ENCODE measurements around the gene IRX6. TPM values are rescaled to one million over a fixed set of nuclear protein-coding genes. Genes with fewer than 3 reads are reported as not detected.
A peak's percentile ranks its signal among the peaks of the same experiment; 100 is the strongest.

The IRX6 gene
- total RNA-seq (2021), result not detected in 2 replicates
- long read RNA-seq, partial matches to known transcripts, result 1 of 1 reads
- long read RNA-seq, other reads (novel, unspliced or antisense), result 0 of 1 reads

DNA sequence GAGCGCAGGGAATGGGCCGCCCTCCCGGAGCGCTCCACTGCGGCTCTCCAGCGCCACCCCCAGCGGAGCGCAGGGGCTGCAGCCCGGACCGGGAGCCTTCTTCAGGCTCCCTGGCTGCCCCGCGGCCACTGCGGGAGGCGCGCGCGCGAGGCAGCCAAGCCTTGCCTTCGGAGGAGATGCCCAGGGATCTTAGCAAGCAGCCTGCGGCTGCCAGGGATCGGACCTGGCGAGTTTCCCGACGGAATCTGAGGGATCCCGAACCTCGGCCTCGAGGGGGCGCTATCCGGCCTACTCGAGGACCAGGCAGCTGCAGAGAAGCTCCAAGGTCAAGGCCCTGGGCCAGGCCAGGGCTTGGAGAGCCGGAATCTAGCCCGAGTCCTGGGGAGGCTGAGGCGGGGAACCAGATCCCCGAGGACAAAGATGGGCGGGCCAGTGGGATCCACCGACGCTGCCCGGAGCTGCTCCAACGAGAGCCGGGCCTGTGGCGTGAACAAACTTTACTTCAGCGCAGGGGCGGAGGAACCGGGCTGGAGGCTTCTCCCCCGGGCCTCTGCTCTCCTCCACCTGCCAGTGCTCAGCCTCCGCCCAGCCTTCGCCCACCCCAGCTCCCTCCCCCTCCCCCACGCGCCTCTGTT, at the start of gene IRX6:
Gene IRX6 (plus strand): TSS at position 567 of the 635 bp plus-strand sequence. CDS start 889 bp downstream, outside the sequence.
- H3K18ac ChIP-seq (ENCODE audit: insufficient read length, low read depth, low read length), result no peak within 1 kb of the TSS
- no peaks in the 10 kb centered on the region for H3K9me3 ChIP-seq (ENCODE audit: control insufficient read depth, low read depth, low read length)
- H3K4me1 Mint-ChIP-seq, result peaks cover 8 to 32% of the 10 kb centered on the region in 2 experiments
- H3K79me1 ChIP-seq (ENCODE audit: insufficient read depth, low read depth, low read length, poor library complexity, severe bottlenecking), result no peaks in the 10 kb centered on the region
- no peak within 1 kb of the TSS for H3K4ac ChIP-seq (ENCODE audit: low read depth, low read length)
- peaks cover 14% of the 10 kb centered on the region for H3K23me2 ChIP-seq (ENCODE audit: insufficient read length, low read depth, low read length, poor library complexity, severe bottlenecking)
- no peak within 1 kb of the TSS for H3K14ac ChIP-seq (ENCODE audit: insufficient read depth, low read length)
- H3K27ac ChIP-seq (ENCODE audit: insufficient read length, low read depth, low read length), result no peak within 1 kb of the TSS
- H2BK20ac ChIP-seq (ENCODE audit: low read depth, low read length, poor library complexity, severe bottlenecking), result no peak within 1 kb of the TSS
- H3K27me3 Mint-ChIP-seq (ENCODE audit: low read depth), result peaks cover 99% of the 10 kb centered on the region
- H3K27me3 ChIP-seq (ENCODE audit: insufficient read depth, low read length), result peaks cover 46% of the 10 kb centered on the region
- no peaks in the 10 kb centered on the region for H3K36me3 Mint-ChIP-seq (ENCODE audit: insufficient read depth in 1 of 3, low read depth in 3 of 3)
- WGBS (ENCODE audit: extremely low coverage, insufficient read length, low lambda C conversion rate), result no CpG with 5 or more reads among the region's 49 CpGs
- H3K4me3 Mint-ChIP-seq, result peak within 1 kb of the TSS; percentile 69 to 86
- no peak within 1 kb of the TSS for H3T11ph ChIP-seq (ENCODE audit: low read length)
- DNase-seq, result peak; percentile 92
- no peak within 1 kb of the TSS for H3K23ac ChIP-seq (ENCODE audit: insufficient read length, low read depth, low read length)
- H2BK12ac ChIP-seq (ENCODE audit: insufficient read length, low read depth, low read length), result no peak within 1 kb of the TSS
- no peak within 1 kb of the TSS for H3K27ac Mint-ChIP-seq
- no peak within 1 kb of the TSS for H4K5ac ChIP-seq (ENCODE audit: insufficient read length, low read depth, low read length)
- H2AK5ac ChIP-seq (ENCODE audit: insufficient read length, low read length), result no peak within 1 kb of the TSS
- H4K20me1 ChIP-seq (ENCODE audit: control insufficient read depth, insufficient read depth, insufficient read length), result no peaks in the 10 kb centered on the region
- peak within 1 kb of the TSS; percentile 67 for H3K4me2 ChIP-seq (ENCODE audit: insufficient read depth, insufficient read length, low read length)
- no peak within 1 kb of the TSS for H2BK120ac ChIP-seq (ENCODE audit: low read depth, low read length, poor library complexity, severe bottlenecking)
- no peak within 1 kb of the TSS for H4K8ac ChIP-seq (replicated peaks; ENCODE audit: insufficient read length, low read depth, low read length)
- H3K4me1 ChIP-seq (ENCODE audit: insufficient read depth, low read length), result no peaks in the 10 kb centered on the region
- no peak within 1 kb of the TSS for H3K9ac ChIP-seq (ENCODE audit: extremely low read depth, insufficient read length, low read length)
- TF ChIP-seq, protein P1, sequence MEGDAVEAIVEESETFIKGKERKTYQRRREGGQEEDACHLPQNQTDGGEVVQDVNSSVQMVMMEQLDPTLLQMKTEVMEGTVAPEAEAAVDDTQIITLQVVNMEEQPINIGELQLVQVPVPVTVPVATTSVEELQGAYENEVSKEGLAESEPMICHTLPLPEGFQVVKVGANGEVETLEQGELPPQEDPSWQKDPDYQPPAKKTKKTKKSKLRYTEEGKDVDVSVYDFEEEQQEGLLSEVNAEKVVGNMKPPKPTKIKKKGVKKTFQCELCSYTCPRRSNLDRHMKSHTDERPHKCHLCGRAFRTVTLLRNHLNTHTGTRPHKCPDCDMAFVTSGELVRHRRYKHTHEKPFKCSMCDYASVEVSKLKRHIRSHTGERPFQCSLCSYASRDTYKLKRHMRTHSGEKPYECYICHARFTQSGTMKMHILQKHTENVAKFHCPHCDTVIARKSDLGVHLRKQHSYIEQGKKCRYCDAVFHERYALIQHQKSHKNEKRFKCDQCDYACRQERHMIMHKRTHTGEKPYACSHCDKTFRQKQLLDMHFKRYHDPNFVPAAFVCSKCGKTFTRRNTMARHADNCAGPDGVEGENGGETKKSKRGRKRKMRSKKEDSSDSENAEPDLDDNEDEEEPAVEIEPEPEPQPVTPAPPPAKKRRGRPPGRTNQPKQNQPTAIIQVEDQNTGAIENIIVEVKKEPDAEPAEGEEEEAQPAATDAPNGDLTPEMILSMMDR (conservative IDR thresholded peaks at IDR 0.05), result peak; percentile 92
- no peak within 1 kb of the TSS for H2BK15ac ChIP-seq (ENCODE audit: low read depth, low read length)
- no peak within 1 kb of the TSS for H3K56ac ChIP-seq (ENCODE audit: insufficient read length, low read depth, low read length)
- H2BK5ac ChIP-seq (ENCODE audit: insufficient read length, low read length), result no peak within 1 kb of the TSS
- H3K9me3 Mint-ChIP-seq, result no peaks in the 10 kb centered on the region; a peak in 2 of 5 replicates
- H4K91ac ChIP-seq (ENCODE audit: insufficient read length, low read depth, low read length), result no peak within 1 kb of the TSS
- H2AFZ ChIP-seq (ENCODE audit: low read length), result no peak within 1 kb of the TSS
- no peaks in the 10 kb centered on the region for H3K79me2 ChIP-seq (ENCODE audit: insufficient read depth, low read length)
